A549 treated with dexamethasone at 1 μM for 4 hours (cell line): ENCODE measurements around the gene CACNA2D4. TPM values are rescaled to one million over a fixed set of nuclear protein-coding genes. Genes with fewer than 3 reads are reported as not detected.

Source experiments
- total RNA-seq: library from RNA; stranded (reverse); fragments of 200-300 nt; extraction: Qiagen RNA extraction; gene quantifications from 5 replicates; pipeline ENCODE4 v1.2.3, GENCODE V29; 2022

The CACNA2D4 gene
- 0.10 TPM in 1 of 5 replicates, not detected in the others for total RNA-seq

GRCh38 chr12:1918081-1918883 is at the start of gene CACNA2D4:
TSS of gene CACNA2D4 (minus strand) at chr12:1918652. CDS start at chr12:1918473, 179 bp downstream.

DNA sequence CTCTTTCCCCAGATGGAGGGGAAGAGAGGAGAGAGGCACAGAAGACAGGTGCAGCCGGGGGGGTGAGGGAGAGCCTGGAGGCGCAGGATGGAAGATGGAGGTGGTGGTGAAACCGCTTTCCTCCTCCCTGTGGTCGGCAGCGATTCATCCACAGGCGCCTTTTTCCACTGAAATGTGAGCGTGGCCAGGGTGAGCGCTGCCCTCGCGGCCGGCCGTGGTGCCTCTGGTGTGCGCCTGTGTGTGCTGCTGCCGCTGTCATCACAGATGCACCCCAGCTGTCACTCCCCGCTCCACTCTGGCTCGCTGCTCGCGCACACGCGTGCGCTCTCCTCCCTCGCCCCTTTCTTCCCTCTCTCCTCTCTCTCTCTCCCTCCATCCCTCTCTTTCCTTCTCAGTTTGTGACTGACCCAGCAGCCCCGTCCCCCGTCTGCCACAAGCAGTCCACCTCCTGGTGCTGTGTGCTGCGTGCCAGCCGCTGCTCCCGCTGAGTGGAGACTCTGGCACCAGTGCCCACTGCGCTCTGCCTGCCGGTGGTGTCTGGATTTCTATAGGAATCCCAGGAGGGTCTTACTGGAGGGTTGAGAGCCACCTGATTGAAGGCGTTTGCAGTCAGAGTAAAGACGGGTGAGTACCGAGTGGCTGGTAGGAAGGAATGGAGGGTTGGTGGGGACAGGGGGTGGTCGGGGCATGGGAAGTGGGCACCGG is 98.1 kb downstream of the CACNA2D4 start, which contains the start of gene LRTM2:
Gene LRTM2 (plus strand): TSS at position 375 of the 705 bp plus-strand sequence. CDS start 7,584 bp downstream, outside the sequence.

Other genes starting within 250 kb of the CACNA2D4 start
- 62.0 to 71.4 TPM (median 67.8 TPM) in 5 replicates for gene ADIPOR2, start 227.6 kb downstream of the CACNA2D4 start, total RNA-seq
- 0.05 to 0.15 TPM (median 0.06 TPM) in 3 of 5 replicates, not detected in the others for gene LRTM2, start 98.1 kb downstream of the CACNA2D4 start, total RNA-seq
- 7.8 to 9.1 TPM (median 8.7 TPM) in 5 replicates for gene DCP1B, start 85.8 kb upstream of the CACNA2D4 start, total RNA-seq
- gene CACNA1C, start 134.3 kb upstream of the CACNA2D4 start, total RNA-seq, result 0.02 to 0.11 TPM (median 0.04 TPM) in 4 of 5 replicates, not detected in the other